Measurements from ENCODE around the gene SRCAP. TPM values are rescaled to one million over a fixed set of nuclear protein-coding genes. Genes with fewer than 3 reads are reported as not detected.

SRCAP gene
- total and polyA plus RNA-seq, 2 experiments from 2014 or later = 9.1 to 23.7 TPM

DNA sequence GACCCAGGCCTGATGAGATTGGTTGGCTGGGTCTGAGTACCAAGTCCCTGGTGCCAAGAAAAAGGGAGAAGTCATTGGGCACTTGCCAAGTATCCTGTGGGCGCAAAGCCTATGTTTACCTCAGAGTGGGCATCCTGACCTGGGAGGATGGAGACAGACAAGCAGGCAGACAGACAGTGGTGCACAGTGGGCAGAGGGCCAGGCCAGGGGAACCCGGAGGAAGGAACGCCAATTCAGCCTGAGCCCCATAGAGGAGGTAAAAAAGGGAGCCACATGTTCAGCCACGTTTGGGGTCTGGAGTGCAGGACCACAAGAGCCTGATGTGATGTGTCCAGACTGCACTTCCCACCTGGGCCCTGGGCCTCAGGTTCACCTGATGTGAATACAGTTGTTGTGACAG is 54.6 kb downstream of the SRCAP start:
- WGBS, 2 experiments (ENCODE audit: low coverage in 1 of 2, low lambda C conversion rate in 2 of 2, missing lambda C conversion rate in 2 of 2) = 78 to 80% methylated on average over 4 of the region's 4 CpGs
- H3K27ac ChIP-seq = no peak overlapping the region
- H3K27me3 ChIP-seq (replicated peaks; ENCODE audit: insufficient read depth) = no peaks in the 10 kb centered on the region
- H2AFZ ChIP-seq = no peak overlapping the region
- no peaks in the 10 kb centered on the region for H3K36me3 ChIP-seq (ENCODE audit: low read depth)
- H4K20me1 ChIP-seq (ENCODE audit: insufficient read depth) = no peaks in the 10 kb centered on the region
- H3K9me3 ChIP-seq (ENCODE audit: low read depth) = no peaks in the 10 kb centered on the region
- no peaks in the 10 kb centered on the region for H3K4me1 ChIP-seq (ENCODE audit: insufficient read depth)
- no peak overlapping the region for H3K4me3 ChIP-seq
- TF ChIP-seq EZH2 (IDR thresholded peaks at IDR 0.05; ENCODE audit: insufficient read depth, poor library complexity, severe bottlenecking) (no peak), EZH2phosphoT487 (IDR thresholded peaks at IDR 0.05; ENCODE audit: insufficient read depth, low read depth) (no peak)
- H3K79me2 ChIP-seq (ENCODE audit: insufficient read depth) = peaks cover 19% of the 10 kb centered on the region
- H3K9me2 ChIP-seq (ENCODE audit: insufficient read depth) = no peaks in the 10 kb centered on the region
- no peak for DNase-seq
- no peak overlapping the region for H3K9ac ChIP-seq
- in situ Hi-C loops (cut with MboI) = no loop called here
- H3F3A ChIP-seq (ENCODE audit: insufficient read depth) = no peaks in the 10 kb centered on the region
- no peak overlapping the region for H3K4me2 ChIP-seq (ENCODE audit: unreplicated experiment)

DNA sequence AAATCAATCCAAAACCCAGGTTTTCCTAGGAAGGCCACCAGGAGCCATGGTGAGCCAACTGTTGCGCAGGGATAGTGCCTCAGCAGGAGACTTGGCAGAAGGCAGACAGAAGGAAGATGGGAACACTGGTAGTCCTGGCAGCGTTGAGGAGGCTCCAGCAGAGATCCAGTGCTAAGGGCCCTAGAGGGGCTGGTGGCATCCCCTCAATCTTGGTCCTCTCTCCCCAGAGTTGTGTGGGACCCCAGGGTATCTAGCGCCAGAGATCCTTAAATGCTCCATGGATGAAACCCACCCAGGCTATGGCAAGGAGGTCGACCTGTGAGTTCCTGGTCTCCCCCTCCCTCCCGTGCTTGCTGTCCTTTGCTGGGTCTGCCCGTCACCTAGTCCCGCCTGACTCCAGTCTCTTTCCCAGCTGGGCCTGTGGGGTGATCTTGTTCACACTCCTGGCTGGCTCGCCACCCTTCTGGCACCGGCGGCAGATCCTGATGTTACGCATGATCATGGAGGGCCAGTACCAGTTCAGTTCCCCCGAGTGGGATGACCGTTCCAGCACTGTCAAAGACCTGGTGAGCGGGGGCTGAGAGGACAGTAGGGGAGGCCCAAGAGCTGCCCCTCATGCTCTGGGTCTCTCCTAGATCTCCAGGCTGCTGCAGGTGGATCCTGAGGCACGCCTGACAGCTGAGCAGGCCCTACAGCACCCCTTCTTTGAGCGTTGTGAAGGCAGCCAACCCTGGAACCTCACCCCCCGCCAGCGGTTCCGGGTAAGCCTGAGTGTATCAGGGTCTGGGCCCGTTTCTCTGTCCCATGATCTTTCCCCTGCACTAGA is 57.2 kb downstream of the SRCAP start:
- Histone ChIP-seq H3K27me3 (replicated peaks; ENCODE audit: insufficient read depth) (no peaks in the 10 kb centered on the region), H3K36me3 (ENCODE audit: low read depth) (no peaks in the 10 kb centered on the region), H2AFZ (no peak overlapping the region), H4K20me1 (ENCODE audit: insufficient read depth) (no peaks in the 10 kb centered on the region), H3K4me1 (ENCODE audit: insufficient read depth) (0 out of 2 replicates have a peak, but pooled peaks cover 3% of the 10 kb centered on the region), H3K4me2 (ENCODE audit: unreplicated experiment) (no peak overlapping the region), H3K9ac (no peak overlapping the region), H3F3A (ENCODE audit: insufficient read depth) (peaks cover 8% of the 10 kb centered on the region), H3K79me2 (ENCODE audit: insufficient read depth) (no peaks in the 10 kb centered on the region), H3K9me2 (ENCODE audit: insufficient read depth) (no peaks in the 10 kb centered on the region), H3K4me3 (no peak overlapping the region), H3K9me3 (ENCODE audit: low read depth) (no peaks in the 10 kb centered on the region), H3K27ac (no peak overlapping the region)
- TF ChIP-seq EZH2 (IDR thresholded peaks at IDR 0.05; ENCODE audit: insufficient read depth, poor library complexity, severe bottlenecking) (no peak), EZH2phosphoT487 (IDR thresholded peaks at IDR 0.05; ENCODE audit: insufficient read depth, low read depth) (no peak)
- in situ Hi-C loops (cut with MboI) = no loop called here
- DNase-seq = no peak
- 94 to 95% methylated on average over 18 to 20 of the region's 20 CpGs for WGBS, 2 experiments (ENCODE audit: low coverage in 1 of 2, low lambda C conversion rate in 2 of 2, missing lambda C conversion rate in 2 of 2)

DNA sequence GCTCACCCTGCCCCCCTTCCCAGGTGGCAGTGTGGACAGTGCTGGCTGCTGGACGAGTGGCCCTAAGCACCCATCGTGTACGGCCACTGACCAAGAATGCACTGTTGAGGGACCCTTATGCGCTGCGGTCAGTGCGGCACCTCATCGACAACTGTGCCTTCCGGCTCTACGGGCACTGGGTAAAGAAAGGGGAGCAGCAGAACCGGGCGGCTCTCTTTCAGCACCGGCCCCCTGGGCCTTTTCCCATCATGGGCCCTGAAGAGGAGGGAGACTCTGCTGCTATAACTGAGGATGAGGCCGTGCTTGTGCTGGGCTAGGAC is 57.8 kb downstream of the SRCAP start:
- Histone ChIP-seq H3K9me3 (ENCODE audit: low read depth) (no peaks in the 10 kb centered on the region), H3F3A (ENCODE audit: insufficient read depth) (peaks cover 9% of the 10 kb centered on the region), H3K27me3 (replicated peaks; ENCODE audit: insufficient read depth) (no peaks in the 10 kb centered on the region), H3K27ac (no peak overlapping the region), H3K9ac (no peak overlapping the region), H3K4me2 (ENCODE audit: unreplicated experiment) (no peak overlapping the region), H2AFZ (no peak overlapping the region), H3K9me2 (ENCODE audit: insufficient read depth) (no peaks in the 10 kb centered on the region), H4K20me1 (ENCODE audit: insufficient read depth) (no peaks in the 10 kb centered on the region), H3K4me1 (ENCODE audit: insufficient read depth) (0 out of 2 replicates have a peak, but pooled peaks cover 3% of the 10 kb centered on the region), H3K4me3 (no peak overlapping the region), H3K36me3 (ENCODE audit: low read depth) (no peaks in the 10 kb centered on the region), H3K79me2 (ENCODE audit: insufficient read depth) (no peaks in the 10 kb centered on the region)
- TF ChIP-seq EZH2 (IDR thresholded peaks at IDR 0.05; ENCODE audit: insufficient read depth, poor library complexity, severe bottlenecking) (no peak), EZH2phosphoT487 (IDR thresholded peaks at IDR 0.05; ENCODE audit: insufficient read depth, low read depth) (no peak)
- in situ Hi-C loops (cut with MboI) = no loop called here
- DNase-seq = no peak
- WGBS, 2 experiments (ENCODE audit: low coverage in 1 of 2, low lambda C conversion rate in 2 of 2, missing lambda C conversion rate in 2 of 2) = 88 to 90% methylated on average over 13 of the region's 13 CpGs

DNA sequence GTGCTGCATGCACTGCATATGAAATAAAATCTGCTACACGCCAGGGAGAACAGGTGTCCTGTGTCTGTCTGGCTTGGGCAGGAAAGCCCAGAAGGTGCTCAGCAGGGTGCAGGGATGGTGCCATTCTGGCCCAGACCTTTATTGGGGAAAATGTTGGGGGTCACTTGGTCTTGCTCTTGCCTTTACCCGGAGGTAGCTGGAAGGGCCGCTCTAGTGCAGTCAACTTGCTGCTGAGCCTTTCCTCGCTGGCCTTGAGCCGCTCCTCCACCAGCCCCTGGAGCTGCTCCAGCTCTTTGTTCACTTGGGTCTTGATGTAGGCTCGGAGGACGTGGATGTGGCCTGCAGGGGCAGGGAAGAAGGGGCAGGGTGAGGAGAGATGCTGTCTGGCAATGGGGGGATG is 58.3 kb downstream of the SRCAP start:
- no peaks in the 10 kb centered on the region for H3K9me2 ChIP-seq (ENCODE audit: insufficient read depth)
- WGBS, 2 experiments (ENCODE audit: low coverage in 1 of 2, low lambda C conversion rate in 2 of 2, missing lambda C conversion rate in 2 of 2) = 80 to 83% methylated on average over 7 of the region's 7 CpGs
- no peak overlapping the region for H3K4me2 ChIP-seq (ENCODE audit: unreplicated experiment)
- no peak overlapping the region for H3K4me3 ChIP-seq
- no peaks in the 10 kb centered on the region for H3K36me3 ChIP-seq (ENCODE audit: low read depth)
- H3K27ac ChIP-seq = no peak overlapping the region
- H3F3A ChIP-seq (ENCODE audit: insufficient read depth) = peaks cover 9% of the 10 kb centered on the region
- peaks cover 2% of the 10 kb centered on the region for H3K79me2 ChIP-seq (ENCODE audit: insufficient read depth)
- H3K9me3 ChIP-seq (ENCODE audit: low read depth) = no peaks in the 10 kb centered on the region
- 0 out of 2 replicates have a peak, but pooled peaks cover 3% of the 10 kb centered on the region for H3K4me1 ChIP-seq (ENCODE audit: insufficient read depth)
- in situ Hi-C loops (cut with MboI) = no loop called here
- no peak overlapping the region for H2AFZ ChIP-seq
- DNase-seq = no peak
- H4K20me1 ChIP-seq (ENCODE audit: insufficient read depth) = no peaks in the 10 kb centered on the region
- no peaks in the 10 kb centered on the region for H3K27me3 ChIP-seq (replicated peaks; ENCODE audit: insufficient read depth)
- H3K9ac ChIP-seq = no peak overlapping the region
- TF ChIP-seq EZH2 (IDR thresholded peaks at IDR 0.05; ENCODE audit: insufficient read depth, poor library complexity, severe bottlenecking) (no peak), EZH2phosphoT487 (IDR thresholded peaks at IDR 0.05; ENCODE audit: insufficient read depth, low read depth) (no peak)
